GM12878 (cell line): ENCODE data around the gene PLEK2.

ENCODE experiments used
- BRCA1 ChIP-seq: IDR thresholded peaks from 2 replicates; pipeline ENCODE4 v1.6.1; 2011; ENCODE audit warnings: low read depth, low read length, improper control_type of control experiment
- CEBPB ChIP-seq, 2 experiments: fragments of 150-350 bp in 1 of 2; IDR thresholded peaks; 2 replicates each; pipeline ENCODE4 v1.6.1; 2012 to 2014; ENCODE audit warnings: low read depth in 2 of 2, low read length in 2 of 2, borderline replicate concordance in 1 of 2, inconsistent platforms in 1 of 2
- CUX1 ChIP-seq: IDR thresholded peaks from 2 replicates; pipeline ENCODE4 v1.6.1; 2012; ENCODE audit warnings: improper control_type of control experiment, low read depth, low read length; ENCODE audit not compliant: insufficient replicate concordance
- IRF3 ChIP-seq: fragments of 450-650 bp; IDR thresholded peaks from 2 replicates; pipeline ENCODE4 v1.6.1; 2014; ENCODE audit warnings: mild to moderate bottlenecking
- KDM1A ChIP-seq: fragments of 200-600 bp; sonication (generic); IDR thresholded peaks from 2 replicates; pipeline ENCODE4 v1.6.1; 2016; ENCODE audit warnings: borderline replicate concordance
- PAX5 ChIP-seq: IDR thresholded peaks from 2 replicates; pipeline ENCODE4 v1.6.1; 2011; ENCODE audit warnings: low read depth, low read length, borderline replicate concordance
- POLR2A ChIP-seq: IDR thresholded peaks from 2 replicates; pipeline ENCODE4 v1.6.1; 2011; ENCODE audit warnings: low read depth, mild to moderate bottlenecking, low read length
- POLR2AphosphoS2 ChIP-seq: IDR thresholded peaks from 2 replicates; pipeline ENCODE4 v1.6.1; 2011; ENCODE audit warnings: low read depth, mild to moderate bottlenecking, low read length, improper control_type of control experiment, moderate library complexity
- SPI1 ChIP-seq: IDR thresholded peaks from 2 replicates; pipeline ENCODE4 v1.6.1; 2011; ENCODE audit warnings: low read depth, mild to moderate bottlenecking, low read length, moderate library complexity, borderline replicate concordance; ENCODE audit not compliant: insufficient read depth
- TAF1 ChIP-seq: IDR thresholded peaks from 2 replicates; pipeline ENCODE4 v1.6.1; 2011; ENCODE audit warnings: mild to moderate bottlenecking, low read depth, low read length, borderline replicate concordance
- USF2 ChIP-seq: IDR thresholded peaks from 2 replicates; pipeline ENCODE4 v1.6.1; 2011; ENCODE audit warnings: low read depth, low read length, improper control_type of control experiment, borderline replicate concordance
- ZNF274 ChIP-seq: IDR thresholded peaks from one replicate; pipeline ENCODE4 v1.8.0; 2011; ENCODE audit not compliant: insufficient read length, insufficient read depth

- TF ChIP-seq IRF3 = no peak
- TF ChIP-seq SPI1 = no peak
- no peak for TF ChIP-seq CEBPB (IDR thresholded peaks at IDR 0.05; ENCODE audit: borderline replicate concordance in 1 of 2, low read depth in 2 of 2, low read length in 2 of 2)
- no peak for TF ChIP-seq POLR2A
- TF ChIP-seq BRCA1 = no peak
- TF ChIP-seq TAF1 = no peak
- TF ChIP-seq PAX5 = no peak
- no peak for TF ChIP-seq ZNF274
- no peak for TF ChIP-seq CUX1
- TF ChIP-seq KDM1A = no peak
- TF ChIP-seq USF2 = no peak
- no peak for TF ChIP-seq POLR2AphosphoS2
Observed at GRCh38 chr14:67392123-67392522, 19.8 kb downstream of the PLEK2 start.
